ENCODE results near the gene MAN2A1. TPM values are rescaled to one million over a fixed set of nuclear protein-coding genes. Genes with fewer than 3 reads are reported as not detected.

Gene MAN2A1
- total RNA-seq, 1 experiment from 2014 or later, result 78.0 TPM

GRCh38 chr5:109848130-109848529 is 158.4 kb downstream of the MAN2A1 start:
- H3K4me1 Mint-ChIP-seq, result peaks cover 2 to 12% of the 10 kb centered on the region in 2 experiments; a peak in 3 of 4 replicates
- H2AK5ac ChIP-seq (ENCODE audit: insufficient read length, low read length), result no peak overlapping the region
- H2BK15ac ChIP-seq (ENCODE audit: low read depth, low read length), result no peak overlapping the region
- H2BK120ac ChIP-seq (ENCODE audit: low read depth, low read length, poor library complexity, severe bottlenecking), result no peak overlapping the region
- no peaks in the 10 kb centered on the region for H3K23me2 ChIP-seq (ENCODE audit: insufficient read length, low read depth, low read length, poor library complexity, severe bottlenecking)
- no peak overlapping the region for H3K4me2 ChIP-seq (ENCODE audit: insufficient read depth, insufficient read length, low read length)
- no peak overlapping the region for H4K5ac ChIP-seq (ENCODE audit: insufficient read length, low read depth, low read length)
- H3K18ac ChIP-seq (ENCODE audit: insufficient read length, low read depth, low read length), result no peak overlapping the region
- H4K91ac ChIP-seq (ENCODE audit: insufficient read length, low read depth, low read length), result no peak overlapping the region
- H3K36me3 Mint-ChIP-seq (ENCODE audit: insufficient read depth in 1 of 3, low read depth in 3 of 3), result peaks cover 47 to 79% (median 77%) of the 10 kb centered on the region in 3 experiments
- no peak overlapping the region for H4K8ac ChIP-seq (replicated peaks; ENCODE audit: insufficient read length, low read depth, low read length)
- no peak overlapping the region for H3K9ac ChIP-seq (ENCODE audit: extremely low read depth, insufficient read length, low read length)
- H3K9me3 ChIP-seq (ENCODE audit: control insufficient read depth, low read depth, low read length), result no peaks in the 10 kb centered on the region
- no peak overlapping the region for H3K14ac ChIP-seq (ENCODE audit: insufficient read depth, low read length)
- no peak overlapping the region for H3K4ac ChIP-seq (ENCODE audit: low read depth, low read length)
- H3K79me1 ChIP-seq (ENCODE audit: insufficient read depth, low read depth, low read length, poor library complexity, severe bottlenecking), result no peaks in the 10 kb centered on the region
- no peak for DNase-seq
- no peak overlapping the region for H3T11ph ChIP-seq (ENCODE audit: low read length)
- no peaks in the 10 kb centered on the region for H4K20me1 ChIP-seq (ENCODE audit: control insufficient read depth, insufficient read depth, insufficient read length)
- H3K23ac ChIP-seq (ENCODE audit: insufficient read length, low read depth, low read length), result no peak overlapping the region
- no peak for TF ChIP-seq CTCF (conservative IDR thresholded peaks at IDR 0.05)
- WGBS (ENCODE audit: extremely low coverage, insufficient read length, low lambda C conversion rate), result no CpG with 5 or more reads among the region's 3 CpGs
- no peaks in the 10 kb centered on the region for H3K27me3 Mint-ChIP-seq (ENCODE audit: low read depth)
- no peak overlapping the region for H3K27ac ChIP-seq (ENCODE audit: insufficient read length, low read depth, low read length)
- no peaks in the 10 kb centered on the region for H3K4me1 ChIP-seq (ENCODE audit: insufficient read depth, low read length)
- H3K9me3 Mint-ChIP-seq, result no peaks in the 10 kb centered on the region
- no peak overlapping the region for H3K4me3 Mint-ChIP-seq
- H2BK5ac ChIP-seq (ENCODE audit: insufficient read length, low read length), result no peak overlapping the region
- H2AFZ ChIP-seq (ENCODE audit: low read length), result no peak overlapping the region
- H3K79me2 ChIP-seq (ENCODE audit: insufficient read depth, low read length), result no peaks in the 10 kb centered on the region
- no peaks in the 10 kb centered on the region for H3K27me3 ChIP-seq (ENCODE audit: insufficient read depth, low read length)
- H2BK20ac ChIP-seq (ENCODE audit: low read depth, low read length, poor library complexity, severe bottlenecking), result no peak overlapping the region
- H2BK12ac ChIP-seq (ENCODE audit: insufficient read length, low read depth, low read length), result no peak overlapping the region
- no peak overlapping the region; a peak in 1 of 7 replicates for H3K27ac Mint-ChIP-seq
- H3K56ac ChIP-seq (ENCODE audit: insufficient read length, low read depth, low read length), result no peak overlapping the region

All from H9 (cell line).